ENCODE measurements around the gene OR2W1. TPM values are rescaled to one million over a fixed set of nuclear protein-coding genes. Genes with fewer than 3 reads are reported as not detected.
A peak's percentile ranks its signal among the peaks of the same experiment; 100 is the strongest.

Gene OR2W1
- total RNA-seq, 4 donors from 2014 or later, result not detected

DNA sequence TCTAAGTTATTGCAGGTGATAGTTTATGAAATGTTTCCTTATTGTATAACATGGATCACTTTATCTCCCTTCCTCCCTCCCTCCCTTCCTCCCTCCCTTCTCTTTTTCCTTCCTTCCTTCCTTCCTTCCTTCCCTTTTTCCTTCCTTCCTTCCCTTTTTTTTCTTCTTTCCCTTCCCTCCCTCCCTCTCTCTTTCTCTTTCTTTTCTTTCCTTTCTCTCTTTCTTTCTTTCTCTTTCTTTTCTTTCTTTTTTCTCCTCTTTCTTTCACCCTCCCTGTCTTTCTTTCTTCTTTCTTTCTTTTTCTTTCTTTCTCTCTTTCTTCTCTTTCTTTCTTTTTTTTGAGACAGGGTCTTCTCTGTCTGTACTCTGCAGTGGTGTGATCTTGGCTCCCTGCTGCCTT is 36.3 kb upstream of the OR2W1 start:
- no peaks in the 10 kb centered on the region for H3K4me1 ChIP-seq
- no peaks in the 10 kb centered on the region for H3K27me3 ChIP-seq
- in situ Hi-C loops (cut with MboI; ENCODE audit: low pct_ligation_motif_present in 1 of 4, low pct_unique_long_range_greater_than_20kb in 1 of 4, low sequenced_read_pairs in 3 of 4) (no loop called here), intact Hi-C loops (cut with DNase I; ENCODE audit: low total_unique reads) (no loop called here)
- TF ChIP-seq EP300 (IDR thresholded peaks at IDR 0.05; ENCODE audit: low read depth) (no peak), POLR2A (IDR thresholded peaks at IDR 0.05) (no peak), POLR2AphosphoS5 (IDR thresholded peaks at IDR 0.05) (no peak)
- TF ChIP-seq, protein P1, sequence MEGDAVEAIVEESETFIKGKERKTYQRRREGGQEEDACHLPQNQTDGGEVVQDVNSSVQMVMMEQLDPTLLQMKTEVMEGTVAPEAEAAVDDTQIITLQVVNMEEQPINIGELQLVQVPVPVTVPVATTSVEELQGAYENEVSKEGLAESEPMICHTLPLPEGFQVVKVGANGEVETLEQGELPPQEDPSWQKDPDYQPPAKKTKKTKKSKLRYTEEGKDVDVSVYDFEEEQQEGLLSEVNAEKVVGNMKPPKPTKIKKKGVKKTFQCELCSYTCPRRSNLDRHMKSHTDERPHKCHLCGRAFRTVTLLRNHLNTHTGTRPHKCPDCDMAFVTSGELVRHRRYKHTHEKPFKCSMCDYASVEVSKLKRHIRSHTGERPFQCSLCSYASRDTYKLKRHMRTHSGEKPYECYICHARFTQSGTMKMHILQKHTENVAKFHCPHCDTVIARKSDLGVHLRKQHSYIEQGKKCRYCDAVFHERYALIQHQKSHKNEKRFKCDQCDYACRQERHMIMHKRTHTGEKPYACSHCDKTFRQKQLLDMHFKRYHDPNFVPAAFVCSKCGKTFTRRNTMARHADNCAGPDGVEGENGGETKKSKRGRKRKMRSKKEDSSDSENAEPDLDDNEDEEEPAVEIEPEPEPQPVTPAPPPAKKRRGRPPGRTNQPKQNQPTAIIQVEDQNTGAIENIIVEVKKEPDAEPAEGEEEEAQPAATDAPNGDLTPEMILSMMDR (IDR thresholded peaks at IDR 0.05), result no peak
- no peaks in the 10 kb centered on the region for H3K36me3 ChIP-seq
- H3K27ac ChIP-seq, result no peak overlapping the region
- no peak for DNase-seq
- no peak overlapping the region for H3K4me3 ChIP-seq
- H3K9me3 ChIP-seq, result no peaks in the 10 kb centered on the region

DNA sequence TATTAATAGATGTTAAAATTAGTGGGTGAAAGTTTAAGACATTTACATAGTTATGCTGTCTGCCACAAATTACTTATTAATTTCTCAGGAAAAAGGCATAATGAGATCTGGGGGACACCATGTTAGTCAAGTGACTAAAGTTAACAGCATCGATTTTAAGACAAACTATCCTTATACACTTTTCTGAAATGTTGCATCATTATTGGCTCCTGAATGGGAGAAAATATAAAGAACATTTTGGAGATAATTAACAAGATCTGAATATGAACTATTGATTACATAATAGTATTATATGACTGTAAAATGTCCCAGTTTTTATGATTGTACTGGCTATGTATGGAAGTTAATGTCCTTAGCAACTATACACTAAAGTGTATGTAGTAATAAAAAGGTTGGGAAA is 34.2 kb upstream of the OR2W1 start:
- DNase-seq, result no peak
- Histone ChIP-seq H3K4me3 (no peak overlapping the region), H3K9me3 (no peaks in the 10 kb centered on the region), H3K4me1 (no peaks in the 10 kb centered on the region), H3K27me3 (no peaks in the 10 kb centered on the region), H3K36me3 (no peaks in the 10 kb centered on the region), H3K27ac (no peak overlapping the region)
- intact Hi-C loops (cut with DNase I; ENCODE audit: low total_unique reads) (no loop called here), in situ Hi-C loops (cut with MboI; ENCODE audit: low pct_ligation_motif_present in 1 of 4, low pct_unique_long_range_greater_than_20kb in 1 of 4, low sequenced_read_pairs in 3 of 4) (no loop called here)
- 80 to 81% methylated on average over 1 of the region's 1 CpG for WGBS, 2 donors (ENCODE audit: low coverage in 1 of 2)
- TF ChIP-seq POLR2A (IDR thresholded peaks at IDR 0.05) (no peak), POLR2AphosphoS5 (IDR thresholded peaks at IDR 0.05) (no peak), EP300 (IDR thresholded peaks at IDR 0.05; ENCODE audit: low read depth) (no peak)
- TF ChIP-seq, protein P1 (IDR thresholded peaks at IDR 0.05), result no peak

DNA sequence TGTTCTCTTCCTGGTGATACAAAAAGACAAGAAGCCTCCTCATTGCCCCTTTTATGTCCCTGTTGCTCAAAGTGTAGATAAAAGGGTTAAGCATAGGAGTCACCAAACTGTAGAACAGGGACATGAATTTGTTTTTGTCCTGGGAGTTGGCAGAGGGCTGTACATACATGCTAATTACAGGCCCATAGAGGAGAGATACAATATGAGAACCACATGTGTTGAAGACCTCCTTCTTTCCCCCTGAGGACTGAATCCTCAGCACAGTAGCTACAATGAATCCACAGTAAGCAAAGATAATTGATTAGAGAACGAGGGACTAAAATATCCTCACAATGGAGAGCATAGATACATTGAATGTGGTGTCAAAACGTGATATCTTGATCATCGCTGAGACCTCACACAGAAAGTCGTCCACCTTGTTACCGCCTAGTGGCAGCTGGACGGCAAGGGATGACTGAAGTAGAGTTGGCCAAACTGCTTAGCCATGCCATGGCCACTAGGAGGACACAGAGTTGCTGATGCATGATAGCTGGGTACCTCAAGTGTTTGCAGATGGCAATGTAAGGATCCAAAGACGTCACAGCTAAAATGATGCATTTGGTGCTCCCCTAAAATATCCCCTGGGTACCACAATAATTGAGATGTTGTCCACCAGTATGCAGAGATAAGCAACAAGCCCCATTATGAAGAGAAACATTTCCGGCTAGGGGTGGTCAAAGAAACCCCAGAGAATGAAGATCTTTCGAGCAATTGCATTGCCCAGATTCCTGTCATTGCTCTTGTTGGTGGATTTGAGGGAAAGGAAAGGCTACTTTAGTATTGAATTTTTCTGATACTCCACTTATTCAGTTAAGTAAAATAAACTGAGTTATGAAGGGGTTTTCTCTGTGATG is 27.1 kb upstream of the OR2W1 start:
- intact Hi-C loops (cut with DNase I; ENCODE audit: low total_unique reads) (no loop called here), in situ Hi-C loops (cut with MboI; ENCODE audit: low pct_ligation_motif_present in 1 of 4, low pct_unique_long_range_greater_than_20kb in 1 of 4, low sequenced_read_pairs in 3 of 4) (no loop called here)
- DNase-seq, result peak; percentile 8
- Histone ChIP-seq H3K4me1 (no peaks in the 10 kb centered on the region), H3K36me3 (no peaks in the 10 kb centered on the region), H3K4me3 (no peak overlapping the region), H3K27ac (no peak overlapping the region), H3K9me3 (no peaks in the 10 kb centered on the region), H3K27me3 (peaks cover 5% of the 10 kb centered on the region)
- no peak for TF ChIP-seq POLR2AphosphoS5 (IDR thresholded peaks at IDR 0.05)
- TF ChIP-seq, protein P1 (IDR thresholded peaks at IDR 0.05), result peak; percentile 37 to 48 (median 39)
- WGBS, 2 donors (ENCODE audit: low coverage in 1 of 2), result 39 to 60% methylated on average over 3 to 9 of the region's 9 CpGs

DNA sequence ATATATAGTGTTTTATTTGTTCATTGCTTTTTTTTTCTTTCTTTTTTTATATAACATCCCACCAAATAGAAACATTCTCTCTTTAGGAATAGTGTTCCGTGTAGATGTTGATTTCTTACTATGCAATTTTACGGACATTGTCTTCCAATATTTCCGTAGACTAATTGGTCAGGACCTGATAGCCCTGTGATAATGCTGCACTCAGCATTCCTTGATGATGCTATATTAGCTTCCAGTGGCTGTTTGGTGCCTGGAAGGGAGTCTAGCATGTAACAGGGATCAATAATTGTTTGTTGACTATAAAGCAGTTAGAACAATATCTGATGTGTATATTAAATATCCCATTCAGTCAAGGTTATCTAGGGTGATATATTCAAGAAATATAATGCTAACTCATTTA is 6.7 kb upstream of the OR2W1 start:
- DNase-seq, result no peak
- 93% methylated on average over 3 of the region's 3 CpGs for WGBS, 2 donors (ENCODE audit: low coverage in 1 of 2)

More for the DNA sequence above, 6.7 kb upstream of the OR2W1 start:
- no peaks in the 10 kb centered on the region for H3K4me1 ChIP-seq
- no peaks in the 10 kb centered on the region for H3K9me3 ChIP-seq
- H3K27me3 ChIP-seq, result no peaks in the 10 kb centered on the region
- no peak overlapping the region for H3K4me3 ChIP-seq
- in situ Hi-C loops (cut with MboI; ENCODE audit: low pct_ligation_motif_present in 1 of 4, low pct_unique_long_range_greater_than_20kb in 1 of 4, low sequenced_read_pairs in 3 of 4) (no loop called here), intact Hi-C loops (cut with DNase I; ENCODE audit: low total_unique reads) (no loop called here)
- H3K36me3 ChIP-seq, result no peaks in the 10 kb centered on the region
- no peak overlapping the region for H3K27ac ChIP-seq
- TF ChIP-seq EP300 (IDR thresholded peaks at IDR 0.05; ENCODE audit: low read depth) (no peak), POLR2AphosphoS5 (IDR thresholded peaks at IDR 0.05) (no peak), POLR2A (IDR thresholded peaks at IDR 0.05) (no peak)
- TF ChIP-seq, protein P1 (IDR thresholded peaks at IDR 0.05), result no peak
